Measurements from ENCODE around the gene EFNA4.

GRCh38 chr1:155024315-155024714 is 39.2 kb upstream of the EFNA4 start:
- TF ChIP-seq REST (IDR thresholded peaks at IDR 0.05) (no peak), ELK1 (IDR thresholded peaks at IDR 0.05; ENCODE audit: low read depth, low read length) (no peak), CTCF (IDR thresholded peaks at IDR 0.05) (no peak), SMC3 (IDR thresholded peaks at IDR 0.05) (no peak), SREBF2 (IDR thresholded peaks at IDR 0.05) (no peak), MAX (IDR thresholded peaks at IDR 0.05) (no peak), CBX8 (IDR thresholded peaks at IDR 0.05) (no peak), CEBPB (IDR thresholded peaks at IDR 0.05) (no peak), EP300 (IDR thresholded peaks at IDR 0.05) (no peak), POLR2A (IDR thresholded peaks at IDR 0.05; ENCODE audit: low read length) (no peak), MYC (IDR thresholded peaks at IDR 0.05; ENCODE audit: borderline replicate concordance, low read length) (no peak), E2F6 (IDR thresholded peaks at IDR 0.05; ENCODE audit: borderline replicate concordance, low read depth) (no peak), RCOR1 (IDR thresholded peaks at IDR 0.05; ENCODE audit: low read depth, low read length) (no peak), MAZ (IDR thresholded peaks at IDR 0.05; ENCODE audit: borderline replicate concordance, low read depth, low read length) (no peak)

All from A549 (cell line).